Activated CD4-positive, alpha-beta T cell treated with anti-CD3 and anti-CD28 coated beads, Interleukin-2, Interleukin-4, amounts not matched to agents 100 ng/mL and 50 ng/mL, durations not matched to agents 16 hours and 8 hours (primary cell): Measurements from ENCODE around the gene HNRNPA2B1.
A peak's percentile ranks its signal among the peaks of the same experiment; 100 is the strongest.
"Not testable (repeated sequence)": the region's sequence is repeated elsewhere in the genome, so short reads cannot be mapped to it uniquely, and the experiment has no call there.

ENCODE experiments used
- DNase-seq: peaks from one replicate; pipeline ENCODE4 v3.0.0-alpha.2; 2020; ENCODE audit warnings: low spot score

The HNRNPA2B1 gene

DNA sequence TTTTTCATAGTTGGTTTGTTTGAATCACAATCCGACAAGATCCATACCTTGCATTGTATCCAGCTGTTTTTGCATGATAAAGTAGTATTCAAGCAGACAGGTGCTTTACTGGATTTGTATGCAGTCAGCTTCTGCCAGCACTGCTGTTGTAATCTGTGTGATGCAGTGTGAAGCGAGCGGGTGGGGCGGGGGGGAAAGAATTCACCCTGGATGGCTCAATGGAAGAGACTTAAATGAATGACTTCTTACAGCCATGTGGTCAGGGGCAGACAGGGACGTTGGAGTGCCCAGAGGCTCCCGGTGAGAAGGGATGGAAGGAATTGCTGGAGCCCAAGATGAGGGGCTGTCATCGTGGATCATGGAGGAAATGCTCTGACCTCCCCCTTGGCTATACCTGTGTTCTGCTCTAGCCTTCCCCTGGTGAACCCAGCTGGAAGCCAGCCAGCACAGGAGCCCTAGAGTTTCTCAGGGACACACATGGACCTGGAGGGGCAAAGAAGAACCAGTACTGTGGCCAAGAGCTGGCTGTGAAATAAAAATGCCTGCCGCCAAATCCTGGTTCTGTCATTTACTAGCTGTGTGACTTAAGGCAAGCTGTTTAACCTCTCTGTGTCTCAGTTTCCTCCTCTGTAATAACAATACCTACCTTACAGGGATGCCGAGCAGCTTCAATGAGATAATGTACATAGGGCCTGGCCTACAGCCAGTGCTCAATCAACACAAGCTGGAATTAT is 34.4 kb downstream of the HNRNPA2B1 start:
- DNase-seq, result no peak

DNA sequence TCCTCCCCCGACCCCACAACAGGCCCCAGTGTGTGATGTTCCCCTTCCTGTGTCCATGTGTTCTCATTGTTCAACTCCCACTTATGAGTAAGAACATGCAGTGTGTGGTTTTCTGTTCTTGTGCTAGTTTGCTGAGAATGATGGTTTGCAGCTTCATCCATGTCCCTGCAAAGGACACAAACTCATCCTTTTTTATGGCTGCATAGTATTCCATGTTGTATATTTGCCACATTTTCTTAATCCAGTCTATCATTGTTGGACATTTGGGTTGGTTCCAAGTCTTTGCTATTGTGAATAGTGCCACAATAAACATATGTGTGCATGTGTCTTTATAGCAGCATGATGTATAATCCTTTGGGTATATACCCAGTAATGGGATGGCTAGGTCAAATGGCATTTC is 36.7 kb downstream of the HNRNPA2B1 start:
- DNase-seq, result not testable (repeated sequence)

DNA sequence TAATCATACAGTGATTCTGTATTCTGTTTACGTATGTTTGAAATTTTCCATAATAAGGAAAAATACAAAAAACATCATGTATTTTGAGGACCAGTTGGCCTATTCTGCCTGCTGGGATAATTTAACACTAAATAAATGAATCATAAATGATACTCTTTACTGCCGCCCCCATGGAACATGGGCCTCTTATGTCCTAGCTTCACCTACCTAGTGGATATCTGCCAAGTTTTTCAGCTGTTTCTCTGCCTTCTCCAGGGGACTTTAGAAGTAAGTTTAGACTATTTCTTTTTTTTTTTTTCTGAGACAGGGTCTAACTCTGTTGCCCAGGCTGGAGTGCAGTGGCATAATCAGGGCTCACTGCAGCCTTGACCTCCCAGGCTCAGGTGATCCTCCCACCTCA is 38.1 kb downstream of the HNRNPA2B1 start:
- DNase-seq, result no peak

DNA sequence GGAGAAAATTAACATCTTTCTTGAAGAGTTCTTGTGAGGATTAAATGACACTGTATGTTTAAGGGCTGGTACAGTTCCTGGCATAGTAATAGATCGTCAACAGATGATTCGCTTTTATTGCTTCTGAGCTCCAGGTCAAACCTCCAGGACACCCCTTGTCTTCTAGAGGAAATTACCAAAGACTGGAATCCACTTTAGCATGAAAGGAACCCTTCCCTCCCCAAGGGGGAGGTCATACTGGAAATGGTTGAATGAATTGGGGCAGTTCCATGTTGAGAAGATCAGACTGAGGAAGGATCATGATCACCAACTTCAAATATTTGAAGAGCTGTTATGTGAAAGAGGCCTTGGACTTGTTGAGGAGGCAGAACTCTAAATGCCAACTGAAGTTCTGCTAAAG is 39.6 kb downstream of the HNRNPA2B1 start:
- DNase-seq, result no peak

DNA sequence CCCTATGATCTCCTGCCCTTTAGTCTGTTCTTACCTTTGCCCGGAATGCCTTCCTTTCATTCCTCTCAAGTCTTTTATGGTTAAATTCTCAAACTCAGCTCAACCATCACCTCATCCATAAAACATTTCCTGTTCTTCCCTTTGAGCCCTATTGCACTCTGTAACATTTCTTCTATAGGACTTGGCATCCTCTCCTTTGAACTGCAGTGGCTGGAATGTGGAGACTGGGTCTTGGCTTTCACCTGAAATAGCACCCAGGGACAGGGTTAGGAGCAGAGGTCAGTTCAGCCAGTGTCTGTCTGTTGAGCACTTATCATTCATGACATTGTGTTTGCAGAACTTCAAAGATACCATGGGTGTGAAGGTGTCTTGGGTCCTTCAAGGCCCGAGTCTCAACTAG is 41.3 kb downstream of the HNRNPA2B1 start:
- no peak for DNase-seq

DNA sequence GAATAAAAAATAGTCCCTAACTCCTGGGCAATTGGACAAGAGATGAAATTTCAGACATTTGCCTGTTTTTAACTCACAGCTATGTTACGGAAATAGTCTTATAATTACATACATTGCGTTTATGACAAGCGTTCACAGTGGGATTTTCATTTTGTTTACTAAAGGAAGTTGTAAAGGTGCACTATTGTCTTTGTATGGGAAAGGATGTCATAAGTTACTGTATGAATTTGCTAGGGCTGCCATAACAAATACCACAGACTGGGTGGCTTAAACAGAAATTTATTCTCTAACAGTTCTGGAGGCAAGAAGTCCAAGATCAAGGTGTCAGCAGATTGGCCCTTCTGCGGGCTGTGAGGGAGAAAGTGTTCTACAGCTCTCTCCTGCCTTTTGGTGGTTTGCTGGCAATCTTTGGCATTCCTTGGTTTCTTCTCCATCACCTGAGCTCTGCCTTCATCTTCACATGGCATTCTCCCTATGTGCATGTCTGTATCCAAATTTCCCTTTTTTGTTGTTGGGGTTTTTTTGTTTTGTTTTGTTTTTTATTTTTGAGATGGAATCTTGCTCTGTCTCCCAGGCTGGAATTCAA is 42.9 kb downstream of the HNRNPA2B1 start:
- DNase-seq, result no peak

DNA sequence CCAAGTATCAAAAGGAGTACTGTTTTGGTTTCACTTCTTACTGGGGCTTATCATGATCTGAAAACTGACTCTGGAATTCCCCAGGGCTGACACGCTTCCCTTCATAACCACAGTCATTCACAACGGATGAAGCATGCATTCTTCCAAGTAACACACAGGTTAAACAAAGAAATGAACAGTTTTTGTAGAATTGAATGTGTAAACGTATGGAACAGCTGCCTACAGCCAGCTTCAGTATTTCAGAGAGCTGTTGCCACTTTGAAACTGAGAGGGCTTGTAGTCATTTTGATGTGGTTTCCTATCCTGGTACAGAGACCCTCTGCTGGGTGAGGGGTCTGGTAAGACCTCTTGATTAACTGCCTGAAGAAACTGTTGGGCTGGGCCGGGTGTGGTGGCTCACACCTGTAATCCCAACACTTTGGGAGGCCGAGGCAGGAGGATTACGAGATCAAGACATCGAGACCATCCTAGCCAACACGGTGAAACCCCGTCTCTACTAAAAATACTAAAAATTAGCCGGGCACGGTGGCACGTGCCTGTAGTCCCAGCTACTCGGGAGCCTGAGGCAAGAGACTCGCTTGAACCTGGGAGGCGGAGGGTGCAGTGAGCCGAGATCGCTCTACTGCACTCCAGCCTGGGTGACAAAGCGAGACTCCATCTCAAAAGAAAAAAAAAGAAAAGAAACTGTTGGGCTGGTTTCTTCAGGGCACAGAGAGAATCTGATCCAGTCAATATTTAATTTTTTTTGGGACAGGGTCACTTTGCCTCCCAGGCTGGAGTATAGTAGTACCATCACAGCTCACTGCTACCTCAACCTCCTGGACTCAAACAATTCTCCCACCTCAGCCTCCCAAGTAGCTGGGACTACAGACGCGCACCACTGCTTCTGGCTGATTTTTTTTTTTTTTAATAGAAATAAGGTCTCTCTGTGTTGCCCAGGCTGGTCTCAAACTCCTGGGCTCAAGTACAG is 43.8 kb downstream of the HNRNPA2B1 start:
- peak; percentile 85 for DNase-seq

DNA sequence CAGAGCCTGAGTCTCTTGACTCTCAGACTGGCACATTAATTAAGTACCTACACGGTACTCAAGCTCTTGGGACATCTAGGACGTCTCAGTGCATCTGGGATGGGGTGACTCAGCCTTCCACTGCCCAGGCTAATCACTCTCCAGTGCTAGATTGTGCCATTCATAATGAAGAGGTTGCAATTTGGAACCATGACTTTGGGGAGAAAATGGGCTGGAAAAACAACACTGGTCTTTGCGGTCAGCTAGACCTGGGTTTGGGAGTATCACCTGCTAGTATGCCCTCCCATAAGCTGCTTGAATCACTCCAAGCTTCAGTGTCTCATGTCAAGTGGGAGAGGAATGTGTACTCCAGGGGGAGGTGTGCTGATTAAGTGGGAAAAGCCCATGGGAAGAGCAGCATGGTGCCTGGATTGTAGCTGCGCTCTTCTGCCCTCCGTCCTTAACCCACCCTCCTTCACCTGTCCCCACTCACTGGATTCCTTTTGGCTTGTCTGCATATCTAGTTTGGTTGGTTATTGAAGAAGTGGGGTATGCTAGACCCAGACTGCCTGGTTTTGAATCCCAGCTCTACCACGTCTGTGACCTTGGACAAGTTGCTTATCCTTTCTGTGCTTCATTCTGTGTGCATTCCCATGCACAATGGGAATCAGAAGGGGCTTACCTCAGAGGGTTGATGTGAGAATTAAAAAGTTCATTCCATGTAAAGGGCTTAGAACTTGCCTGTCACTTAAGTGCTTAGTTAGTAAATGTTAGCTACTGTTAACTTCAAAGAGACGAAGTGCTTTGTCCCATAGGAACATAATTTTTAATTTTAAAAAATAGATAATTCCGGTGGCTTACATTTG is 44.8 kb downstream of the HNRNPA2B1 start:
- DNase-seq, result no peak

DNA sequence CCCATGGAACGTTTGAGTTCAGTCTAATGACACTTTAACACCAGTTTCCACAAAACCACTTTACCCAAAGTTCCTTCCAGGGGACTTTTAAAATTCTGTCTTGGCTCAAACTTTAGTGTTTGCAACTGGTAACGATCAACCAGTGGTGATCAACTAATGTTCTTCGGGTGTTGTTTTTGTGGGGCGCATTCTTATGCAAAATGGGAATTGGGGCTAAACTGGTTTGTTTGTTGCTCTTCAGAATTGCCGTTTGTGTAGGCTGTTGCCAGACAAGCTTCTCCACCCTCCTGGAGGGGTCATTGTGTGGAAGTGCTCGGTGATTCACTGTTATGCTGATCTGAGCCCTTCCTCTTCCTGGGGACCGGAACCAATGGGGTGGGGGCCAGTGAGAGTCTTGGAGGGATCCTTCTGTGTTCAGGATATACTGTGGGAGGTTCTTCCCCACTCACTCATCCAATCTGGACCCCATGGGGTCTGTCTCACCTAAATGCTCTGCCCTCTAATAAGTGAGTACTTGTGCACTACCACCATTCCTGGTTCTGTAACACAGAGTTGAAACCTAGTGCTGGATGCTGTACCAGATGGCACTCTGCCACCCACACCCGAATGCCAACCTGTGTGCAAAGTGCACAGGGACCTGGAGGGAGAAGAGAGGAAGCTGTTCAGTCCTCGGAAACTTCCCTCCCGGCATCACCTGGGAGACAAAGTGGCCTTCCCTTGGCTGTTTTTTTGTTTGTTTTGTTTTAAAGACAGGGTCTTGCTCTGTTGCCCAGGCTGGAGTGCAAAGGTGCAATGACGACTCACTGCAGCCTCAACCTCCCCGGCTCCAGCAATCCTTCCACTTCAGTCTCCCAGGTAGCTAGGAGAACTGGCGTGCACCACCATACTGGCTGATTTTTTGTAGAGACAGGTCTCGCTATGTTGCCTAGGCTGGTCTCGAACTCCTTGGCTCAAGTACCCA is 46.4 kb downstream of the HNRNPA2B1 start:
- peak; percentile 72 for DNase-seq

DNA sequence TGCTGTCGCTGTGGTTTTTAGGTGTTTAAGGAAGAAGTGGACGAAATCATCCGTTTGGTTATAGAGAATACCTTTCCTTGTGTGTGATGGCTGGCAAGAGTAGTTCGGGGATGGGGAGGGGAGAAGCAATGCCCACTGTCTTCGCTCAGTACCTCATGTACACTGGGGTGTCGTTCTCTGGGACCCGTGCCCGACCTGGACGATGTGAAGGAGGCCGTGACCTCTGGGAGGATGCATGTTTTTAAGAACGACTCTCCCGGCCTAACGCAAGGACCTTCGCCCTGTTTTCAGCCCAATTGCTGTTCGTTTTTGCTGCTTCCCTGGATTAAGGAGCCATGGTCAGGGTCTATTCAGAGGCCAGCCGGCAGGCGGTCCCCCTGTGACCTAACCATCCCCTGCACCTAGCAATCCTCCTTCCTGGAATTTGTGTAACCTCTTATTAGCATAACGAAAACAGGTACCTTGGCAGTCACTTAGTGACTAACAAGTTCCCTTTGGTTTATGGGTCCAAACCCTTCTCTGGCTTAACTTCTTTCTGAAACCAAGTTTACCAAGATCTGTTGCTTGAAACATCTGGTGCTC is 47.2 kb downstream of the HNRNPA2B1 start:
- peak; percentile 47 for DNase-seq

DNA sequence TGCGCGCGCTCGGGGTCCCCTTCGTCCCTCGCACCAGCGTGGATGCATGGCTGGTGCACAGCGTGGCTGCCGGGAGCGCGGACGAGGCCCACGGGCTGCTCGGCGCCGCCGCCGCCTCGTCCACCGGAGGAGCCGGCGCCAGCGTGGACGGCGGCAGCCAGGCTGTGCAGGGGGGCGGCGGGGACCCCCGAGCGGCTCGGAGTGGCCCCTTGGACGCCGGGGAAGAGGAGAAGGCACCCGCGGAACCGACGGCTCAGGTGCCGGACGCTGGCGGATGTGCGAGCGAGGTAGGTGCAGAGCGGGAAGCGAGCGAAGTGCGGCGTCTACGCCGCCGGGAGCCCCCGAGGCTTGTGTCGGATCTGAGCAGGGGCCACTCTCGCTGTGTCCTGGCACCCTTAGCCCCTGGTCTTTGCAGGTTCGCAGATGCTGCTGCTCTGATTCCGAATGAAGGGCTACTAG is 47.7 kb downstream of the HNRNPA2B1 start:
- DNase-seq, result not testable (repeated sequence)

DNA sequence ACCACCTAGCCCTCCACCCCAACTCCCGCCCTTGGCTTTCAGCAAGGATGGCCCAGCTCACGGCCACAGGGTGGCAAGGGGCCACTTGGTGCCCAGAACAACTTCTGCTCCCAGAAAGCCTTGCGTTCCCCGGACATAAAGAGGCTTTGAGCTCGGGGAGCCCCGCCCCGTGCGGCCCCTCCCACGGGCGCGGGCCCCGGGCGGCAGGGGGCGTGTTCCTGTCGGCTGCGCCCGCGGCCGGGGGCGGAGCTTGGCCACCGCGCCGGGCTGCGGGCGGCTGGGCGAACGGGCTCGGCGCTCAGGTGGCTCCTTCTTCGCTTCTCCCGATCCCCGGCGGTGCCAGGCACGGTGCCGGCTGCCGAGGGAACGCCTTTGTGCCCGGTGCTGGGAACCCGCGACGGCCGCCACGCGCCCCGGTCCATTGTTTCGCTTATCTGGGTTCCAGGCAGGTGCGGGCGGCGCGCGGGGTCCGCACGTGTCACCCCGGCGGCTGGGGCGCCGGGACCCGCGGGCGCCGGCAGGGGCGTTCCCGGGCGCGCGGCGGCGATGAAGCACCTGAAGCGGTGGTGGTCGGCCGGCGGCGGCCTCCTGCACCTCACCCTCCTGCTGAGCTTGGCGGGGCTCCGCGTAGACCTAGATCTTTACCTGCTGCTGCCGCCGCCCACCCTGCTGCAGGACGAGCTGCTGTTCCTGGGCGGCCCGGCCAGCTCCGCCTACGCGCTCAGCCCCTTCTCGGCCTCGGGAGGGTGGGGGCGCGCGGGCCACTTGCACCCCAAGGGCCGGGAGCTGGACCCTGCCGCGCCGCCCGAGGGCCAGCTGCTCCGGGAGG is 48.4 kb downstream of the HNRNPA2B1 start, which contains the start of gene NFE2L3:
Gene NFE2L3 (plus strand): TSS at position 246 of the 829 bp plus-strand sequence. CDS start 301 bp downstream, at position 547.
- DNase-seq, result peak; percentile 86

DNA sequence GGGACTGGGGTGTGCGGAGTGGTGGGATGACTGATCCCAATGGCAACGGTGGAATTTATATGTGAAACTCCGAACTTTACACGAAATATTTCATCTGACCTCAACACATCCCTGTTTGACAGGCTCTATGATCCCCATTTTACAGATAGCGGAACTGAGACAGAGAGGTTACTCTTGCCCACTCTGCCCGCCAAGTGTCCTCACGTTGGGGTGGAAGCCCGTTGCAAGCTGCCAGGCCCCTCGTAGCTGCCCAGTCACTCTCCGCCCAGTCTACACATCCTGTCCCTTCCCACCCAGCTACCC is 48.9 kb downstream of the HNRNPA2B1 start:
- DNase-seq, result no peak

DNA sequence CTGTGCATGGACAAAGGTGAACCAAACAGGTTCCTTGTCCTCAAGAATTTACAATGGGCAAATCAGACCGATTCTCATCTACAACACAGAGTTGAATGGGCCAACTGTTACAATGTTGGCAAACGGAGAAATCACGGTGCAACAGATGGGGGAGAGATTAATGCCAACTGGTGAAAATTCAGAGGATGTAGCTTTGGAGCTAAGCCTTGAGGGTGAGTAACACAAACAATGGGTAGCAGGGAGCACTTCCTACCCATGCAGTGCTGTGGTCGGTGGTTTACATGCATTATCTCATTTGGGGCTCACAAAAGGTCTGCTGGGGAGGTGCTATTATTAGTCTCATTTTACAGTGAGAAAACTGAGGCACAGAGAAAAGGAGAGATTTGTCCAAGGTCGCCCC is 49.5 kb downstream of the HNRNPA2B1 start:
- DNase-seq, result no peak

DNA sequence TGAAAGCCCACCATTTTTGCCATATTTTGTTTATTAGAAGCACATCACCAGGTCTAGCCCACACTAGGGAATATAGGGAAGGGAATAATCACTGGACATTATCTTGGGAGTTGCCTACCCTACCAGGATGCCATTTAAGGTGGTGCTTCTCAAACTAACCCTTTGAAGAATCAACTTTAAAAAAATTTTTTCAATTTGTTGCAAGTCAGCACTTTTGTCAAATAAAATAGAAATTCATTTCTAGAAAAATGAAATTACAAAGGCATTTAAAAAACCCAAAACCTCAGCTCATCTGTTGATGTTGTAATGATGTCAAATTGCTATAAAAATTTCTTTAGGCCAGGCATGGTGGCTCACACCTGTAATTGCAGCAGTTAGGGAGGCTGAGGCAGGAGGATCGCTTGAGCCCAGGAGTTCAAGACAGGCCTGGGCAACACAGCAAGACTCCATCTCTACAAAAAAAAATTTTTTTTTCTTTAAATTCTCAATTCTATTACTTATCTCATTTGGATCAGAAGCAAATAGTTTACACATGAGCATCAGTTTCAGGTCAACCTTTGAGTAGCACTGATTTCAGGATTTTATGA is 51.1 kb downstream of the HNRNPA2B1 start:
- no peak for DNase-seq

DNA sequence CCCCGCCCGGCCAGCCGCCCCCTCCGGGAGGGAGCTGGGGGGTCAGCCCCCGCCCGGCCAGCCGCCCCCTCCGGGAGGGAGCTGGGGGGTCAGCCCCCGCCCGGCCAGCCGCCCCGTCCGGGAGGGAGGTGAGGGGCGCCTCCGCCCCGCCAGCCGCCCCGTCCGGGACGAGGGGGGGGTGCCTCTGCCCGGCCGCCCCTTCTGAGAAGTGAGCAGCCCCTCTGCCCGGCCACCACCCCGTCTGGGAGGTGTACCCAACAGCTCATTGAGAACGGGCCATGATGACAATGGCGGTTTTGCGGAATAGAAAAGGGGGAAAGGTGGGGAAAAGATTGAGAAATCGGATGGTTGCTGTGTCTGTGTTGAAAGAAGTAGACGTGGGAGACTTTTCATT is 52.2 kb downstream of the HNRNPA2B1 start:
- not testable (repeated sequence) for DNase-seq

DNA sequence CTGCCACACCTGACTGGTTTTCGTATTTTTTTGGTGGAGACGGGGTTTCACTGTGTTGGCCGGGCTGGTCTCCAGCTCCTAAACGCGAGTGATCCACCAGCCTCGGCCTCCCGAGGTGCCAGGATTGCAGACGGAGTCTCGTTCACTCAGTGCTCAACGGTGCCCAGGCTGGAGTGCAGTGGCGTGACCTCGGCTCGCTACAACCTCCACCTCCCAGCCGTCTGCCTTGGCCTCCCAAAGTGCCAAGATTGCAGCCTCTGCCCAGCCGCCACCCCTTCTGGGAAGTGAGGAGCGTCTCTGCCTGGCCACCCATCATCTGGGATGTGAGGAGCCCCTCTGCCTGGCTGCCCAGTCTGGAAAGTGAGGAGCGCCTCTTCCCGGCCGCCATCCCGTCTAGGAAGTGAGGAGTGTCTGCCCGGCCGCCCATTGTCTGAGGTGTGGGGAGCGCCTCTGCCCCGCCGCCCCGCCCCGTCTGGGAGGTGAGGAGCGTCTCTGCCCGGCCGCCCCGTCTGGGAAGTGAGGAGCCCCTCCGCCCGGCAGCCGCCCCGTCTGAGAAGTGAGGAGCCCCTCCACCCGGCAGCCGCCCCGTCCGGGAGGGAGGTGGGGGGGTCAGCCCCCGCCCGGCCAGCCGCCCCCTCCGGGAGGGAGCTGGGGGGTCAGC is 52.8 kb downstream of the HNRNPA2B1 start:
- not testable (repeated sequence) for DNase-seq

DNA sequence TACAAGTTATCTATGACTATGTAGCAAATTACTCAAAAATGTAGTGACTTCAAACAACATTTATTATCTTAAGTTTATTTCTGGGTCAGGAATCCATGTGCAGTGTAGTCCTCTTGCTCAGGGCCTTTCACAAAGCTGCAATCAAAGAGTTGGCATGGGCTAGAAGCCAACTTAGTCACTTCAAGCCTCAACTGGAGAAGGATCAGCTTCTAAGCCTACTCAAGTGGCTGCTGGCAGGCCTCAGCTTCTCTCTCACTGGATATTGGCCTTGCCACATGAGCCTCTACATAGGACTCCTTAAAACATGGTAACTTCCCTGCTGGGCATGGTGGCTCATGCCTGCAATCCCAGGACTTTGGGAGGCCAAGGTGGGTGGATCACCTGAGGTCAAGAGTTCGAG is 53.5 kb downstream of the HNRNPA2B1 start:
- no peak for DNase-seq
